ENCODE measurements around the gene KCNJ18. TPM values are rescaled to one million over a fixed set of nuclear protein-coding genes. Genes with fewer than 3 reads are reported as not detected.

Gene KCNJ18
- total RNA-seq, 2 experiments from 2014 or later, result not detected

- H4K20me1 ChIP-seq (ENCODE audit: insufficient read depth, low read length), result no peaks in the 10 kb centered on the region
- H3K9me3 ChIP-seq (ENCODE audit: low read length), result no peaks in the 10 kb centered on the region
- no peak overlapping the region for H3K4me3 ChIP-seq (ENCODE audit: low read depth, low read length, poor library complexity, severe bottlenecking)
- TF ChIP-seq CTCF (conservative IDR thresholded peaks at IDR 0.05; ENCODE audit: low read length) (no peak), EZH2phosphoT487 (IDR thresholded peaks at IDR 0.05; ENCODE audit: borderline replicate concordance, low read depth, low read length) (no peak)
- POLR2A ChIA-PET, result no interaction called here
- H3K4me1 ChIP-seq (ENCODE audit: insufficient read depth, low read length, poor library complexity, severe bottlenecking), result no peaks in the 10 kb centered on the region
- no peaks in the 10 kb centered on the region for H3K9me2 ChIP-seq (ENCODE audit: insufficient read depth, low read length)
- DNase-seq (ENCODE audit: low spot score), result no peak
- no peaks in the 10 kb centered on the region for H3K36me3 ChIP-seq (ENCODE audit: insufficient read depth, low read length)
- intact Hi-C loops (cut with micrococcal nuclease; ENCODE audit: unreplicated experiment), result no loop called here
- CTCF ChIA-PET (ENCODE audit: unreplicated experiment), result no interaction called here
- no peak overlapping the region for H2AFZ ChIP-seq (ENCODE audit: low read length)
- no peak overlapping the region for H3K4me2 ChIP-seq (ENCODE audit: low read length)
- H3K79me2 ChIP-seq (ENCODE audit: insufficient read depth, low read depth, low read length), result no peaks in the 10 kb centered on the region
- BruUV-seq (replicated peaks), result no TSS peak
- H3K27ac ChIP-seq (ENCODE audit: low read depth, low read length, poor library complexity, severe bottlenecking), result no peak overlapping the region
These were observed 5.9 kb upstream of the KCNJ18 start for GRCh38 chr17:21686165-21687015.

GRCh38 chr17:21687136-21687953 is 5.0 kb upstream of the KCNJ18 start:
- H3K36me3 ChIP-seq (ENCODE audit: insufficient read depth, low read length), result no peaks in the 10 kb centered on the region
- intact Hi-C loops (cut with micrococcal nuclease; ENCODE audit: unreplicated experiment), result no loop called here
- H2AFZ ChIP-seq (ENCODE audit: low read length), result no peak overlapping the region
- H3K4me2 ChIP-seq (ENCODE audit: low read length), result no peak overlapping the region
- TF ChIP-seq CTCF (conservative IDR thresholded peaks at IDR 0.05; ENCODE audit: low read length) (no peak), EZH2phosphoT487 (IDR thresholded peaks at IDR 0.05; ENCODE audit: borderline replicate concordance, low read depth, low read length) (no peak)
- no peak for DNase-seq (ENCODE audit: low spot score)
- ChIA-PET POLR2A (no interaction called here), CTCF (ENCODE audit: unreplicated experiment) (no interaction called here)
- no peak overlapping the region for H3K27ac ChIP-seq (ENCODE audit: low read depth, low read length, poor library complexity, severe bottlenecking)
- no peaks in the 10 kb centered on the region for H3K9me3 ChIP-seq (ENCODE audit: low read length)
- H4K20me1 ChIP-seq (ENCODE audit: insufficient read depth, low read length), result no peaks in the 10 kb centered on the region
- no TSS peak for BruUV-seq (replicated peaks)
- H3K79me2 ChIP-seq (ENCODE audit: insufficient read depth, low read depth, low read length), result no peaks in the 10 kb centered on the region
- no peaks in the 10 kb centered on the region for H3K4me1 ChIP-seq (ENCODE audit: insufficient read depth, low read length, poor library complexity, severe bottlenecking)
- no peaks in the 10 kb centered on the region for H3K9me2 ChIP-seq (ENCODE audit: insufficient read depth, low read length)
- H3K4me3 ChIP-seq (ENCODE audit: low read depth, low read length, poor library complexity, severe bottlenecking), result no peak overlapping the region

Measured in OCI-LY7 (cell line).